Neural crest cell (in vitro differentiated cells): Measurements from ENCODE around the gene ST14. TPM values are rescaled to one million over a fixed set of nuclear protein-coding genes. Genes with fewer than 3 reads are reported as not detected.

Experiments used
- DNase-seq: peaks from one replicate; pipeline ENCODE4 v3.0.0; 2021; ENCODE audit warnings: low read depth, mixed read lengths, low spot score
- H3K27ac Mint-ChIP-seq: one replicate; pipeline ENCODE4 v1.8.0; 2021; ENCODE audit warnings: mild to moderate bottlenecking, mixed read lengths; ENCODE audit not compliant: unreplicated experiment
- H3K27me3 Mint-ChIP-seq: 2 replicates; pipeline ENCODE4 v1.8.0; 2021; ENCODE audit warnings: low read depth, mild to moderate bottlenecking, mixed read lengths
- H3K36me3 Mint-ChIP-seq: 2 replicates; pipeline ENCODE4 v1.8.0; 2021; ENCODE audit warnings: low read depth, mild to moderate bottlenecking, mixed read lengths
- H3K4me1 Mint-ChIP-seq: 2 replicates; pipeline ENCODE4 v1.8.0; 2021; ENCODE audit warnings: mixed read lengths
- H3K4me3 Mint-ChIP-seq: one replicate; pipeline ENCODE4 v1.8.0; 2021; ENCODE audit warnings: mild to moderate bottlenecking, mixed read lengths
- H3K9me3 Mint-ChIP-seq: 2 replicates; pipeline ENCODE4 v1.8.0; 2021; ENCODE audit warnings: mixed read lengths
- CTCF ChIP-seq: fragments of 200-600 bp; sonication (generic); conservative IDR thresholded peaks from 2 replicates; pipeline ENCODE4 v1.5.0; 2021; ENCODE audit warnings: antibody characterized with exemption, mild to moderate bottlenecking
- total RNA-seq: library from RNA; stranded (reverse); gene quantifications from 2 replicates; pipeline ENCODE4 v1.2.1, GENCODE V29; 2021

Gene ST14
- total RNA-seq, 1 donor from 2014 or later = 0.12 TPM

- peaks cover 2% of the 10 kb centered on the region for H3K36me3 Mint-ChIP-seq
- H3K4me3 Mint-ChIP-seq = no peak overlapping the region
- no peak overlapping the region for H3K27ac Mint-ChIP-seq
- no peaks in the 10 kb centered on the region for H3K9me3 Mint-ChIP-seq
- DNase-seq = no peak
- peaks cover 54% of the 10 kb centered on the region for H3K27me3 Mint-ChIP-seq
- peaks cover 5% of the 10 kb centered on the region for H3K4me1 Mint-ChIP-seq
- TF ChIP-seq CTCF = no peak
Measured at GRCh38 chr11:130164221-130164570, 4.6 kb downstream of the ST14 start.

GRCh38 chr11:130165601-130166456 lies 6.2 kb downstream of the ST14 start:
- TF ChIP-seq CTCF = no peak
- Mint-ChIP-seq H3K4me1 (no peaks in the 10 kb centered on the region), H3K9me3 (no peaks in the 10 kb centered on the region), H3K36me3 (peaks cover 2% of the 10 kb centered on the region), H3K4me3 (no peak overlapping the region), H3K27me3 (peaks cover 47% of the 10 kb centered on the region), H3K27ac (no peak overlapping the region)
- no peak for DNase-seq

GRCh38 chr11:130166457-130166784 lies 6.8 kb downstream of the ST14 start:
- H3K27me3 Mint-ChIP-seq = peaks cover 41% of the 10 kb centered on the region
- TF ChIP-seq CTCF = no peak
- H3K27ac Mint-ChIP-seq = no peak overlapping the region

GRCh38 chr11:130167146-130167545 lies 7.6 kb downstream of the ST14 start:
- Mint-ChIP-seq H3K36me3 (no peaks in the 10 kb centered on the region), H3K27ac (no peak overlapping the region), H3K4me3 (no peak overlapping the region), H3K9me3 (no peaks in the 10 kb centered on the region), H3K27me3 (peaks cover 34% of the 10 kb centered on the region), H3K4me1 (no peaks in the 10 kb centered on the region)
- no peak for TF ChIP-seq CTCF
- no peak for DNase-seq

More at GRCh38 chr11:130166457-130166784, 6.8 kb downstream of the ST14 start:
- Mint-ChIP-seq H3K9me3 (no peaks in the 10 kb centered on the region), H3K4me1 (no peaks in the 10 kb centered on the region), H3K36me3 (no peaks in the 10 kb centered on the region), H3K4me3 (no peak overlapping the region)
- no peak for DNase-seq

- Mint-ChIP-seq H3K4me1 (no peaks in the 10 kb centered on the region), H3K9me3 (no peaks in the 10 kb centered on the region), H3K27me3 (peaks cover 24% of the 10 kb centered on the region), H3K36me3 (no peaks in the 10 kb centered on the region), H3K4me3 (no peak overlapping the region), H3K27ac (no peak overlapping the region)
- no peak for DNase-seq
- no peak for TF ChIP-seq CTCF
Measured at GRCh38 chr11:130168105-130168504, 8.5 kb downstream of the ST14 start.
